ENCODE measurements around the gene TPCN2. TPM values are rescaled to one million over a fixed set of nuclear protein-coding genes. Genes with fewer than 3 reads are reported as not detected.

Gene TPCN2
- total RNA-seq, 1 experiment from 2014 or later, result 15.2 TPM

DNA sequence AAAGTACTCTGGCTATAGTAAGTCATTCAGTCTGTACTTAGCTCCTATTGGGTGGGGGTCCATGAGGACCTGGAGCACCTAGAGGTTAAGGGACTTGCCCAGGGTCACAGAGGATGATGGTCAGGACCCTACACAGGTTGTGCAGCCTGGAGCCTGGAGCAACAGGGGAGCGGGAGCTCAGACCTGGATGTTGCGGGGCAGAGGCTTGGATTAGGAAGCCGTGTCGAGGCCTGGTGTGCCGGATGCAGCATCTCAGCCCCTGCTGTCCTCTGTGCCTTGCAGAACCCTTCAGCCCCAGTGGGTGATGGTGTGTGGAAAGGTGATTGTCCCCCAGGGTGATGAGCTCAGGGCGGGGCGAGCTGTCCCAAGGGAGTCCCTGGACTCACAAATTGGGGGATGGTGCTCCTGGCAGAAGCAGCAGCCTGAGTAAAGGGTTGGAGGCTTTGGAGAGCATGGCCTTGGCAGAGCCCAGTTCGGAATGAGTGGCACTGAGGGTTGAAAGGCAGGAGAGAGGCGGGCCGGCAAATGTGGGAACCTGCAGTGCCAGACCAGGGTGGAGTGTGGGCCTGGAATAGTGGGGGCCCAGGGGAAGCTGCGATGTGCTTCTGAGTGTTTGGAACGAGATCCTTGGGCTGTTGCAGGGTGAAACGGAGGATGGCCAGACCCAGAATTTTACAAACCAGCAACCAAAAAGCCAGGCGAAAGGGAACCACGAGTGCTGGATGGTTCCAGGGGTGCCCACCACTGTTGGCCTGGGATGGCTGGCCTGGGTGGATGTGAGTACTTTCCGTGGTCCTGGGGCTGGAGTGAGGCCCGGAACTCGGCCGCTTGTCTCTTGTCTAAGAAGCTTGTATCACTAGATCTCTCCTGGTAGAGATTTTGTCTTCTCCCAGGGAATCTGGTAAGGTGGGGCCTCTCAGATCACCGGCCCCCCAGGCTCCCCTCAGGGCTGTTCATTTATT lies 2.9 kb downstream of the TPCN2 start (continued):
- TF ChIP-seq, protein P1, sequence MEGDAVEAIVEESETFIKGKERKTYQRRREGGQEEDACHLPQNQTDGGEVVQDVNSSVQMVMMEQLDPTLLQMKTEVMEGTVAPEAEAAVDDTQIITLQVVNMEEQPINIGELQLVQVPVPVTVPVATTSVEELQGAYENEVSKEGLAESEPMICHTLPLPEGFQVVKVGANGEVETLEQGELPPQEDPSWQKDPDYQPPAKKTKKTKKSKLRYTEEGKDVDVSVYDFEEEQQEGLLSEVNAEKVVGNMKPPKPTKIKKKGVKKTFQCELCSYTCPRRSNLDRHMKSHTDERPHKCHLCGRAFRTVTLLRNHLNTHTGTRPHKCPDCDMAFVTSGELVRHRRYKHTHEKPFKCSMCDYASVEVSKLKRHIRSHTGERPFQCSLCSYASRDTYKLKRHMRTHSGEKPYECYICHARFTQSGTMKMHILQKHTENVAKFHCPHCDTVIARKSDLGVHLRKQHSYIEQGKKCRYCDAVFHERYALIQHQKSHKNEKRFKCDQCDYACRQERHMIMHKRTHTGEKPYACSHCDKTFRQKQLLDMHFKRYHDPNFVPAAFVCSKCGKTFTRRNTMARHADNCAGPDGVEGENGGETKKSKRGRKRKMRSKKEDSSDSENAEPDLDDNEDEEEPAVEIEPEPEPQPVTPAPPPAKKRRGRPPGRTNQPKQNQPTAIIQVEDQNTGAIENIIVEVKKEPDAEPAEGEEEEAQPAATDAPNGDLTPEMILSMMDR (IDR thresholded peaks at IDR 0.05 in 2 of 3, conservative IDR thresholded peaks at IDR 0.05 in 1 of 3; ENCODE audit: borderline replicate concordance in 1 of 3, insufficient read depth in 1 of 3, low read depth in 2 of 3, low read length in 2 of 3), result no peak
- TF ChIP-seq CEBPB (IDR thresholded peaks at IDR 0.05; ENCODE audit: low read depth) (no peak), JUND (IDR thresholded peaks at IDR 0.05) (no peak), SP1 (IDR thresholded peaks at IDR 0.05; ENCODE audit: low read depth) (no peak), EZH2 (IDR thresholded peaks at IDR 0.05) (no peak), RAD21 (IDR thresholded peaks at IDR 0.05; ENCODE audit: low read depth) (no peak), POLR2AphosphoS5 (IDR thresholded peaks at IDR 0.05; ENCODE audit: low read depth, low read length) (no peak)
- TF ChIP-seq, protein P2, sequence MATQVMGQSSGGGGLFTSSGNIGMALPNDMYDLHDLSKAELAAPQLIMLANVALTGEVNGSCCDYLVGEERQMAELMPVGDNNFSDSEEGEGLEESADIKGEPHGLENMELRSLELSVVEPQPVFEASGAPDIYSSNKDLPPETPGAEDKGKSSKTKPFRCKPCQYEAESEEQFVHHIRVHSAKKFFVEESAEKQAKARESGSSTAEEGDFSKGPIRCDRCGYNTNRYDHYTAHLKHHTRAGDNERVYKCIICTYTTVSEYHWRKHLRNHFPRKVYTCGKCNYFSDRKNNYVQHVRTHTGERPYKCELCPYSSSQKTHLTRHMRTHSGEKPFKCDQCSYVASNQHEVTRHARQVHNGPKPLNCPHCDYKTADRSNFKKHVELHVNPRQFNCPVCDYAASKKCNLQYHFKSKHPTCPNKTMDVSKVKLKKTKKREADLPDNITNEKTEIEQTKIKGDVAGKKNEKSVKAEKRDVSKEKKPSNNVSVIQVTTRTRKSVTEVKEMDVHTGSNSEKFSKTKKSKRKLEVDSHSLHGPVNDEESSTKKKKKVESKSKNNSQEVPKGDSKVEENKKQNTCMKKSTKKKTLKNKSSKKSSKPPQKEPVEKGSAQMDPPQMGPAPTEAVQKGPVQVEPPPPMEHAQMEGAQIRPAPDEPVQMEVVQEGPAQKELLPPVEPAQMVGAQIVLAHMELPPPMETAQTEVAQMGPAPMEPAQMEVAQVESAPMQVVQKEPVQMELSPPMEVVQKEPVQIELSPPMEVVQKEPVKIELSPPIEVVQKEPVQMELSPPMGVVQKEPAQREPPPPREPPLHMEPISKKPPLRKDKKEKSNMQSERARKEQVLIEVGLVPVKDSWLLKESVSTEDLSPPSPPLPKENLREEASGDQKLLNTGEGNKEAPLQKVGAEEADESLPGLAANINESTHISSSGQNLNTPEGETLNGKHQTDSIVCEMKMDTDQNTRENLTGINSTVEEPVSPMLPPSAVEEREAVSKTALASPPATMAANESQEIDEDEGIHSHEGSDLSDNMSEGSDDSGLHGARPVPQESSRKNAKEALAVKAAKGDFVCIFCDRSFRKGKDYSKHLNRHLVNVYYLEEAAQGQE (IDR thresholded peaks at IDR 0.05; ENCODE audit: low read depth), result no peak
